CD4-positive, alpha-beta T cell treated with Interleukin-15 for 1 hour (primary cell): ENCODE data around the gene PRSS37.
"Not testable (repeated sequence)": the region's sequence is repeated elsewhere in the genome, so short reads cannot be mapped to it uniquely, and the experiment has no call there.

ENCODE experiments used
- DNase-seq: peaks from one replicate; pipeline ENCODE4 v3.0.0-alpha.2; 2020

The PRSS37 gene

DNA sequence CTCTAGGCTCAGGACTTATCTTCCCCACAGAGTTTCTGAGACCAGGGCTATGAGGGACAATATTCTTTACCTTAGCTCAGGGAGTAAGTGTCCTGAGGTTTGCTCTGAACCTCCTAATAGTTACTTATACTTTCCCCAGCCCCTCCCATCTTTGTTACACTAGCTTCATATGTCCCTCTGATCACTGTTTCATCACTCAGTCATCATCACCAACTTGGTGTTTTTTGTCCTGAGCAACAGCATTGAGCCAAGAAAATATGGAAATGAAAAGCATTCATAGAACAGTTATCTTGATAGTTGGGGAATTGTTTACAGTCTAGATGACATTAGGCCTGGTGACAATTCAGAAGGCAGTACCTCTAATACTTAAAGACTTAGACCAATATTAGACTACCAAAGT, at the start of gene PRSS37:
Gene PRSS37, minus strand, starts transcription at position 101 of the 400 bp plus-strand sequence. CDS start 436 bp downstream, outside the sequence.
- no peak for DNase-seq

- no peak for DNase-seq
Observed at GRCh38 chr7:141889321-141889720, 48.0 kb upstream of the PRSS37 start.

DNA sequence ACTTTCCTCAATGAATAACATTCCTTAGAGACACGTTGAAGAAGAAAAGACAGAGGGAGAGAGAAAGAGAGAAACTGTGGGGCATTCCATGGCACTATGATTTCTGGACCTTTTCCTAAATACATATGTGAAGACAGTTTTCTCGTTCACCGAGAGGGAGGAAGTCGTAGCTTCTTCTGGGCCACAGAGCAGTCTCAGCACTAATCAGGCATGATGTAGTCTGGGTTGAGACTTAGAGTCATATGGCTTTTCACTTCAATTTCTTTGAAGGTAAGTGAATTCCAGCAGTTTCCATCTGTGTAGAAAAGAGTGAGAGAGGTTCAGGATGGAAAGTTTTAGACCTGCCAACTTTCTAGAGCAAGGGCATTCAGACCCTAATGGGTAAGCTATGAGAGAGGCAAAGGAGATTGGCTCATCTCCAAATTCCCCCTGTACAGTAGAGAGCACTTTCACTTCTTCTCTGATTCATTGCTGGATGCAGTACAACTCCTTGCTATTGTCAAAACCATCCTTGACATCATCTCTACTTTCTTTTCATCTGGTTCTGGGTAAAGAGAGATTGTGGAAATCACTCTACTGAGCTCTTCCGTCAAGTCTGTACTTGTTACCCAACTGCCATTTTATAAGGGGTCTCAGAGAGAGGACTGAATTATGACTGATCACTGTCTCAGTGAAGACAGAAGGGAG, 43.4 kb upstream of the PRSS37 start:
- DNase-seq: no peak

GRCh38 chr7:141880960-141881359, 39.7 kb upstream of the PRSS37 start:
- DNase-seq: no peak

DNA sequence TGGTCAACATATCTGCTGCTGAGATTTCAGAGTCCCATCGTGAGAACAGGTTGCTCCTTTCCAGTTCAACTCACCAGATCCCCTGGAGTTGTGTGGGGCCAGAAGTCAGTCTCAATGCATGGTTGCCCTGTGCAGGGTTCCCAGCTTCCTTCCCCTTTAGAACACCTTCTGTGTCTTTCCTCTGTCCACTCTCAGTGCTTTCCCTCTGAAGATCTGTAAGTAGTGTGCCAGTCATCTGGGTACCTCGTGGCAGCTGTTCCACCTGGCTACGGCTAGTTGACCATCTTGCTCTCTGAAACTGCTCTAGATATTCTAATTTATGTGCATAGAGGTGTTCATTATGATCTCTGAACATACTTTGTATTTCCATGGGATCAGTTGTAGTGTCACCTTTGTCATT, 36.1 kb upstream of the PRSS37 start:
- DNase-seq: no peak

GRCh38 chr7:141876371-141876770, 35.1 kb upstream of the PRSS37 start:
- DNase-seq: no peak

DNA sequence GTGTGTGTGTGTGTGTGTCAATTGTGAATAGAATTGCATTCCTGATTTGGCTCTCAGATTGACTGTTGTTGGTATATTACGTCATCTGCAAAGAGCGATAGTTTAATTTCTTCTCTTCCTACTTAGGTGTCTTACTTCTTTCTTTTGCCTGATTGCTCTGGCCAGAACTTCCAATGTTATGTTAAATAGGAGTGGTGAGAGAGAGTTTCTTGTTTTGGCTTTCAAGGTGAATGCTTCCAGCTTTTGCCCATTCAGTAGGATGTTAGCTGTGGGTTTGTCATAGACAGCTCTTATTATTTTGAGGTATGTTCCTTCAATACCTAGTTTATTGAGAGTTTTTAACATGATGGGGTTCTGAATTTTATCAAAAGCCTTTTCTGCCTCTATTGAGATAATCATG, 34.2 kb upstream of the PRSS37 start:
- DNase-seq: no peak

GRCh38 chr7:141874787-141875186, 33.5 kb upstream of the PRSS37 start:
- DNase-seq: peak; percentile 33

DNA sequence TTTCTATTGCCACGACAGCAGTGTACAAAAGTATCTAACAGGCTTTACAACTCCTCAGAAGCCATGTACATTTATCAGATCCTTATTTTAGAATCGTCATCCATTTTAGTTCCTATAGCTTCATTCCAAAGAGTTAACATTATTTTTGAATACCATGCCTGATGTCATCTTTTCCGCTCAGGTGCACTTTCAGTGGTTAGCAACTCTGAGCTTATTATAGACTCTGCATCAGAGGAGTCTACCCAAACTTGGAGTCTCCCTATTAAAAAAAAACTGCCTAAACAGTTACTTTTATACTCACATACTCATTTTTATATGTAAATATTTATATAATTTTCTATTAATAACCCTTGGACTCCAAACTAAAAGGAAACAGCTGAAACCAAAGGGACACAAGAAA, 31.6 kb upstream of the PRSS37 start:
- DNase-seq: no peak

DNA sequence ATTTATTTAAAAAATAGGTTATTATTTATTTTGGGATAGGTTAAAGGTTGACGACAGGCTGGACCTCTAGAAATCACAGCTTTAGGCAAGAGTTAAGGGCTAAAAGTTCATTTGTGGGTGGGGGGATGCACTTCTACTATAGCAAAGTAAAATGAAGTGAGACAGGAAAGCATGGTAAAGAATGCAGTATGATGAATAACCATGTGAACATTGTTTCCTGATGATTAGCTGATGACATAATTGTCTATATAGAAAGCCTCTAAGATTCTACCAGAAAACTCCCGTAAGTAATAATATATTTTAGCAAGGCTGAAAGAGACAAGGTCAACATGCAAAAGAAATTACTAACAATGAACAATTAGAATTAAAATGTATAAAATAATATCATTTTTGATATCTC, 25.7 kb upstream of the PRSS37 start:
- no peak for DNase-seq

DNA sequence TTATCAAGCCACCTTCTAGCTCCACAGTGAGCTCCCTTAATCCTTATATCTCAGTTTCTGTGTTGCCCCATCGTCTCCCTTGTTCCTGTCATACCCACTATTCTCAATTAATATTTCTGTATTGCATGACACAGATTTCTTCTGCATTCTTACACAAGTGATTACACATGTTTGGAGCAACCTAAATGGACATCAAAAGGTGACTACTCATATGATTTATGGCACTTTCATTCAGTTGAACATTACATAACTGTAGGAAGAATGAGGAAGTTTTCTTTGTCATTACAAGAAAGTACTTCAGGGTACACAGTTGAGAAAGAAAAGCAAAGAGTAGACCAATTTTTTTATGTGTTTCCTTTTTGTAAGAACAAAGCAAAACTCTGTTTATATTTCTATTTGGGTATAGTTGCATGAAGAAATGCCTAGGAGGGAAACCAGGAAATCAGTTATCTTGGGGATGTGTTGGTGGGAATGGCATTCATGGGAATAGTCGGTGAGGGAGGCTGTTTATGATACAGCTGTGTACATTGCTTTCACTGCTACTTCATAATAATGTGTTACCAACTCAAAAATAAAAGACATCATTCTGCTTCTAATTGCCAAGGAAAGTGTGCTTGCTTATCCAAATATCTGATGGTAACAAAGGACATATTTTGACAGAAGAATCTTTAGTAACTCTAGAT, 23.6 kb upstream of the PRSS37 start:
- no peak for DNase-seq

GRCh38 chr7:141860207-141860606, 18.9 kb upstream of the PRSS37 start:
- no peak for DNase-seq

DNA sequence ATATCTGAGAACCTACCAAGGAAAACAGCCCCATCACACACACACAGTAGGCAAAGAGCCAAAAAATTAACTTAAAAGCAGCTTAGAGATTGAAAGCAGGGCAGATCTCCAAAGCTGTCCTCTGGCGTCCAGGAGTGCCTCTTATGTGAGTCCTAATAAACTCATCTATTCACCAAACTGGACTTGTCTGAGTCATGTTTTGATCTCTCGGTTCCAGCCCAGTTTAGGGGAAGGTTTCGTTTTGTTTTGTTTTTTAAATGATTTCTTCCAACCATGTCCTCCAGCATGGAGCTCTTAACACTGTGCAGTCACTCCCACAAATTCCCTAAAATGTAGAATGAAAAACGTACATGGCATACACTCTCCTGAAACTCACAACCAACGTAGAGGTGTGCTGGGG, 6.7 kb upstream of the PRSS37 start:
- DNase-seq: no peak

DNA sequence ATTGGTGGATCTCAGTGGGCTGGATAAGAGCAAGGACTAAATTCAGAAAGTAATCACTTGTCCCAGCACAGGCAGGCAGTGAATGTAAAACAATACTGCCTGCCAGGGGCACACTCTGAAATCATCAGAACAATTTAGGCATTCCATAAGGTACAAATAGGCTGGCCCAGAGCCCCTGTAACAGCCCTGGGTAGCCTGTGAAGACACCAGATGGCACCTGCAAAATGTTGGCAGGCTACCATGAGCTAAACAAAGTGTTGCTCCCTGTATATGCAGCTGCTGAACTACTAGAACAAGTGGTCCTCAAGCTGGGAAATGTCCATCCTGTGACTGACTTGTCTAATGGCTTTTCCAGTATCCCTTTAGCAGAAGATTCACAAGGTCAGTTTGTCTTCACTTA, 3.0 kb upstream of the PRSS37 start:
- DNase-seq: no peak

DNA sequence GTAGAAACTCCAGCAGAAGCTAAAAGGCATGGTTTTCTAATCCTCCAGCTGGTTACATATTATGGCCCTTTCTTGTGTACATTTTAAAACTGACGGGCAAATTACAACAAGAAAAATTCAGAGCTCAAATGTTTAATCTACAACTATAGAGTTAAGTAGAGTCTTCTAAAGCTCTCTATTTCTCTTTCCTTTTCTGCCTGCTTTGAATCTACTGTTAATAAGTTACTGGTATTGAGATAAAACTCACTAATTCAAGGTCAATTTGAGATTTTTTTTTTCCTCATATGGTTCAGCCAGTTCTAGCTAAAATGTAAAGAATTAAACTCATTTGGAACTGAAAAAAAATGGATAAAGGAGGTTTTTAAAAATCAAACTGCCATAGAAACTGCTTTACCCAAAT, 1.6 kb upstream of the PRSS37 start:
- no peak for DNase-seq

- no peak for DNase-seq
Observed at GRCh38 chr7:141840708-141841107, 577 bp downstream of the PRSS37 start.

GRCh38 chr7:141839256-141839655, 2.0 kb downstream of the PRSS37 start:
- DNase-seq: no peak

DNA sequence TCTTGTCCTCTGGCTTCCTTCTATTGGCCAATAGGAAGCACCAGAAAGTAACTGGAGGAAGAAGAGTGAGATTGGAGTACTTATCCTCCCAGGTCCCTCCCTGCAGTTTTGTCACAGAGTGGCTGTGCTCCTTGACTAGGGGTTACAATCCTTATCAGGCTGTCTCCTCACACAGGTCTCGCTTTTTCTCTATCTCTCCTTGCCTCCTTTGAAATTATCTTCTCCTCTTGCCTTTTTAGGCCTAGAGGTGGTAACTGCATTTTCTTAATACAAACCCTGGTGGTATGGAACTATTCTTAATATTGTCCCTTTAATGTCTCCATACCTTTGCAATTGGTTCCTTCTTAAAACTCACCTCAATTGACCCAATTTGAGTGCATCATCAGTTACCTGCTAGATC, 2.7 kb downstream of the PRSS37 start:
- no peak for DNase-seq

DNA sequence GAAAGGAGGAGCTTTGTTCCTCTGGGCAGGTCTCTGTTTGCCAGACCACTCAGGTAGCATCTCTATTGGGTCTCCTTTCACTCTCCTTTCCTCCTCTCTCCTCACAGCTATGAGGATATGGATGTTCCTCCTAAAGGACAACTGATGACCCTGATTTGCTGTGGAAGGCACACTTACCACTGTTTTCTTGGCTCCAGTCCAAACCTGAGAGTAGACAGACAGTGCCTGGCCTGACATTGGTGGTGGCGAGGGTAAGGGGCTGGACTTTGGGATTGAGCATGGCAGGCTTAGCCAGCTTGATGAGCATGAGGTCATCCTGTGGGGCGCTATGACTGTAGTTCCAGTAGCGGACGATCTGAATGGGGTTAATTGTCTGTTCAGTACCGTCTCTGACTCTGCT, 3.6 kb downstream of the PRSS37 start:
- DNase-seq: no peak

- not testable (repeated sequence) for DNase-seq
Observed at GRCh38 chr7:141822432-141822831, 18.9 kb downstream of the PRSS37 start.

GRCh38 chr7:141820067-141820466, 21.2 kb downstream of the PRSS37 start:
- no peak for DNase-seq

- DNase-seq: no peak
Observed at GRCh38 chr7:141792526-141792925, 48.8 kb downstream of the PRSS37 start.

DNA sequence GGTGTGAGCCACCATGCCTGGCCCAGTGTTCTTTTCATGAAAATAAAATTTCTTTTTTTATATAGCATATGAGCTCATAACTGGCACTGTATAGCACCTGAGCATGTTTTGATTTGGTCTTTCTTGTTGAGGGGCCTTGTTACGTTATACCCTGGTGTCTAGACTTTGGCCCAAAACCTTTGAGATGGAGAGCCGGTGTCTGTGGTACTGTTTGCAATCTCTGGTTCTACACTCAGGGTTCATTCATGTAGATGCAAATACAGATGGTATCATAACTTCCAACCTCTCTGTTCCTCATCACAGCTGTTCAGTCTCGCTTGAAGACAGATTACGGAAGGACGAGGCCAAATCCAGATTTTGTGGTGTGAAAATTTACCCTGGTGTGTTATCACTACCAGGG, 51.4 kb downstream of the PRSS37 start, which contains the start of gene TAS2R5:
Gene TAS2R5, plus strand, starts transcription at position 301 of the 400 bp plus-strand sequence. CDS start 145 bp downstream, outside the sequence.
- DNase-seq: no peak

DNA sequence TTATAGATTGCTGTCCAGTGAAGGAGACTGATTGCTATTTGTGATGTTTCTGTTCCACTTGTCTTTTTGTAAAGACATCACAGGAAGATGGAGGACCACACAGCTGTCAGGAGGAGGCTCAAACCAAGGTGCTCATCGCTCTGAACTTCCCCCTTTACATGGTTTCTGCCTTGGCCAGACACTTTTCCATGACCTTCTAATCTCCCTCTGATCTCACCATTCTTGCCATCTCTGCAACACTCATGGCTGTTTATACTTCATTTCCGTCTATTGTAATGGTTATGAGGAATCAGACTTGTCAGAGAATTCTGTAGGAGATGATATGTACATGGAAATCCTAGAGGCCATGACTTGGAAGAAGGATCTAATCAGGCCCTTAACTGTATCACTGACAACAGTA, 53.0 kb downstream of the PRSS37 start:
- DNase-seq: no peak
